MCF 10A (cell line): ENCODE measurements around the gene TMX3. TPM values are rescaled to one million over a fixed set of nuclear protein-coding genes. Genes with fewer than 3 reads are reported as not detected.

Source experiments
- BruUV-seq: library from RNA; stranded (reverse); fragments of 400-500 nt; replicated peaks from 2 replicates; lab custom pipeline; 2021; lab: Mats Ljungman, UMichigan
- CTCF ChIA-PET: fragments of 300-600 bp; sonication (Branson Sonifier 250); formaldehyde crosslinking; extraction: SDS; loops from one replicate; lab custom pipeline; 2021; ENCODE audit warnings: antibody characterized with exemption, inconsistent platforms; lab: Yijun Ruan, JAX
- POLR2A ChIA-PET: fragments of 300-600, 350-650 bp; sonication (Branson Sonifier 250); formaldehyde crosslinking; extraction: SDS; loops from one replicate; lab custom pipeline; 2020; ENCODE audit warnings: antibody characterized with exemption, inconsistent platforms; lab: Yijun Ruan, JAX
- DNase-seq: peaks from one replicate; pipeline ENCODE4 v3.0.0-alpha.2; 2018; ENCODE audit not compliant: unreplicated experiment
- H3K27ac Mint-ChIP-seq: one replicate; pipeline ENCODE4 v1.8.0; 2022; ENCODE audit warnings: mild to moderate bottlenecking, low read depth, mixed read lengths; ENCODE audit not compliant: unreplicated experiment
- H3K27me3 Mint-ChIP-seq: one replicate; pipeline ENCODE4 v1.8.0; 2022; ENCODE audit warnings: mixed read lengths; ENCODE audit not compliant: insufficient read depth, unreplicated experiment
- H3K36me3 Mint-ChIP-seq: one replicate; pipeline ENCODE4 v1.8.0; 2022; ENCODE audit warnings: mild to moderate bottlenecking, moderate library complexity, mixed read lengths; ENCODE audit not compliant: insufficient read depth, unreplicated experiment
- H3K4me1 Mint-ChIP-seq: one replicate; pipeline ENCODE4 v1.8.0; 2022; ENCODE audit warnings: mixed read lengths; ENCODE audit not compliant: insufficient read depth, unreplicated experiment
- H3K4me3 Mint-ChIP-seq: one replicate; pipeline ENCODE4 v1.8.0; 2022; ENCODE audit warnings: mild to moderate bottlenecking, moderate library complexity, mixed read lengths; ENCODE audit not compliant: unreplicated experiment
- H3K9me3 Mint-ChIP-seq: one replicate; pipeline ENCODE4 v1.8.0; 2022; ENCODE audit warnings: mixed read lengths; ENCODE audit not compliant: unreplicated experiment
- intact Hi-C: fragments of 100-400 bp; cut with micrococcal nuclease; formaldehyde crosslinking; loops from 2 replicates; pipeline ENCODE4 v1.14.1; 2022
- total RNA-seq: library from RNA; stranded (reverse); gene quantifications from 2 replicates; pipeline ENCODE4 v1.2.3, GENCODE V29; 2022
- TF ChIP-seq, protein P1 (sequence below): fragments of 200-600 bp; IDR thresholded peaks from one replicate; pipeline ENCODE4 v1.8.0; 2022; ENCODE audit warnings: antibody characterized with exemption, mild to moderate bottlenecking; ENCODE audit not compliant: unreplicated experiment

Gene TMX3
- total RNA-seq, 1 experiment from 2014 or later = 95.0 TPM

DNA sequence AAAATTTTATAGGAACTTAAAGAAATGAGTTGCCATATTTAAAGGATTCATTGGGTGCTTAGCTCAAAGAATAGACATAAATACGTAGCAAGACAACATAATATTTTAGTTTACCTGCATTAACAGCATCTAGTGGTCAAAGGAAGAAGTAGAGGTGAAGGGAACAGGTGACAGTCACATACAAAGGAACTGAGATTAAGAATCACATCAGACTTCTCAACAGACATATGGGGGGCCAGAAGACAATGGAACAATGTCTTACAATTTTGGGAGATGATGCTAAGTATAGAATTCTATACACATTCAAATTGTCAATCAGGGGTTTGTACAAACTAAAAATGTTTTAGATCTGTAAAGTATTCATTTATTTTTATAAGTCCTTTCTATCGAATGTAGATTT, 44.4 kb upstream of the TMX3 start:
- Mint-ChIP-seq H3K27ac (no peak overlapping the region), H3K9me3 (peaks cover 9% of the 10 kb centered on the region), H3K36me3 (no peaks in the 10 kb centered on the region), H3K27me3 (no peaks in the 10 kb centered on the region), H3K4me1 (no peaks in the 10 kb centered on the region), H3K4me3 (no peak overlapping the region)
- no TSS peak for BruUV-seq
- TF ChIP-seq, protein P1, sequence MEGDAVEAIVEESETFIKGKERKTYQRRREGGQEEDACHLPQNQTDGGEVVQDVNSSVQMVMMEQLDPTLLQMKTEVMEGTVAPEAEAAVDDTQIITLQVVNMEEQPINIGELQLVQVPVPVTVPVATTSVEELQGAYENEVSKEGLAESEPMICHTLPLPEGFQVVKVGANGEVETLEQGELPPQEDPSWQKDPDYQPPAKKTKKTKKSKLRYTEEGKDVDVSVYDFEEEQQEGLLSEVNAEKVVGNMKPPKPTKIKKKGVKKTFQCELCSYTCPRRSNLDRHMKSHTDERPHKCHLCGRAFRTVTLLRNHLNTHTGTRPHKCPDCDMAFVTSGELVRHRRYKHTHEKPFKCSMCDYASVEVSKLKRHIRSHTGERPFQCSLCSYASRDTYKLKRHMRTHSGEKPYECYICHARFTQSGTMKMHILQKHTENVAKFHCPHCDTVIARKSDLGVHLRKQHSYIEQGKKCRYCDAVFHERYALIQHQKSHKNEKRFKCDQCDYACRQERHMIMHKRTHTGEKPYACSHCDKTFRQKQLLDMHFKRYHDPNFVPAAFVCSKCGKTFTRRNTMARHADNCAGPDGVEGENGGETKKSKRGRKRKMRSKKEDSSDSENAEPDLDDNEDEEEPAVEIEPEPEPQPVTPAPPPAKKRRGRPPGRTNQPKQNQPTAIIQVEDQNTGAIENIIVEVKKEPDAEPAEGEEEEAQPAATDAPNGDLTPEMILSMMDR = no peak
- POLR2A ChIA-PET = no interaction called here
- intact Hi-C loops = no loop called here
- CTCF ChIA-PET = interaction anchor here (0.6 to 1.2 kb wide), 2 partner anchors 25 to 40 kb away, joined by 3 read pairs; no protein-coding TSS in a partner anchor
- DNase-seq = no peak

DNA sequence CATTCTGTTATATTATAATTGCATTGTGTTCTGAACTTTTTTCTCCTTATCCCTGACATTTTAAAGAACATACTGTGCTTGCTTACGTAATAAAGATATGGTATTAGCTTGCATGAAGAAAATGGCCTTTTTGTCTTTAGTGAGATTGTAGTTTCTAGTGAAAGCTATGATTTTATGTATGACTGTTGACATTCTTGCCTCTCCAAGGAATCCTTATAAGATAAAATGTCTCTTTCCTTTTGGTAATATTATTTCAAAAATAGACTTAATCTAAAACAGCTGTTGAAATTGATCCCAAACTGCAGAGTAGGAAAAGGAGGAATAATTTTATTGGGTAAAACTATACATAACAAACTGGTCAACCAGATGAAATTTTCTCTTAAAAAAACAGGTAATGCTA, 42.2 kb upstream of the TMX3 start:
- POLR2A ChIA-PET = no interaction called here
- TF ChIP-seq, protein P1 = no peak
- CTCF ChIA-PET = interaction anchor here (1.6 kb wide), 1 partner anchor 10 kb away, joined by 4 read pairs; no protein-coding TSS in a partner anchor
- H3K4me1 Mint-ChIP-seq = no peaks in the 10 kb centered on the region
- no peaks in the 10 kb centered on the region for H3K36me3 Mint-ChIP-seq
- peaks cover 19% of the 10 kb centered on the region for H3K9me3 Mint-ChIP-seq
- no peak for DNase-seq
- H3K4me3 Mint-ChIP-seq = no peak overlapping the region
- no peak overlapping the region for H3K27ac Mint-ChIP-seq
- intact Hi-C loops = no loop called here
- H3K27me3 Mint-ChIP-seq = no peaks in the 10 kb centered on the region
- BruUV-seq = no TSS peak

DNA sequence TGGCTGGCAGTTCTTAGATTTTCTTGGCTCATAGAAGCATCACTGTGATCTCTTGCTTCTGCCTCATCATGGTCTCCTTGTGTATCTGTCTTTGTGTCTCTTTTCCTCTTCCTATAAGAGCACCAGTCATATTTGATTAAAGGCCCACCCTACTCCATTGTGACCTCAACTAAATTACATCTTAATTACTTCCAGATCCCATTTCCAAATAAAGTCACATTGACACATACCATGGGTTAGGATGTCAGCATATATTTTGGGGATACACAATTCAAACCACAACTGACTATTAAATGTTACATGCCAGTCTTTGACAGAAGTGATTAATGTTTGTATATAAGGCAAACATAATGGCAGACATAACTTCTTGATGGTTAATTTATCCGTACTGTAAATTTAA, 27.3 kb upstream of the TMX3 start:
- intact Hi-C loops = no loop called here
- H3K9me3 Mint-ChIP-seq = no peaks in the 10 kb centered on the region
- no peak for DNase-seq
- CTCF ChIA-PET = interaction anchor here (0.6 kb wide), 1 partner anchor 1716 kb away, joined by 4 read pairs; no protein-coding TSS in a partner anchor
- H3K27ac Mint-ChIP-seq = no peak overlapping the region
- H3K4me1 Mint-ChIP-seq = no peaks in the 10 kb centered on the region
- POLR2A ChIA-PET = no interaction called here
- no peaks in the 10 kb centered on the region for H3K36me3 Mint-ChIP-seq
- BruUV-seq = no TSS peak
- H3K4me3 Mint-ChIP-seq = no peak overlapping the region
- no peaks in the 10 kb centered on the region for H3K27me3 Mint-ChIP-seq
- TF ChIP-seq, protein P1 = no peak

DNA sequence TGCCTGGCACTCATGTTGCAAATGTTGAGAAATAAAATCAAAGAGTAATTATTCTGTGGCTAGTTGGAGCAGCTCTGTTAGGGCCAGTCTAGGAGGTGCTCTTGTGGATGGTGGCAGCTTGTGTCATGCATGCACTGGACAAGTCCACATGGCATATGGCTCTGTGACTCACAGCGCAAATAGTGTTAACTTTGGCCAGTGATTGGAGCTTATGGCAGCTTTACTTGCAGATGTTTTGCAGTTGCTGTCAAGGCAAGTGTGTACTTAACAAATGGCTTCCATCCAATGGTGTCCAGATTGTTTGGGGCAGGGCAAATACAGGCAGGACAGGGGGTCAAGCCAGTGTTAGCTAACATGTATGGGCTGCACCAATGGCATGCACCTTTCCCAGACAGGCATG, 26.1 kb upstream of the TMX3 start:
- no peak for DNase-seq
- BruUV-seq = no TSS peak
- intact Hi-C loops = no loop called here
- ChIA-PET CTCF (interaction anchor here (0.8 kb wide), 1 partner anchor 1216 kb away, joined by 3 read pairs; no protein-coding TSS in a partner anchor), POLR2A (no interaction called here)
- Mint-ChIP-seq H3K9me3 (no peaks in the 10 kb centered on the region), H3K27me3 (no peaks in the 10 kb centered on the region), H3K4me1 (no peaks in the 10 kb centered on the region), H3K4me3 (no peak overlapping the region), H3K36me3 (no peaks in the 10 kb centered on the region), H3K27ac (no peak overlapping the region)
- TF ChIP-seq, protein P1 = no peak
